ENCODE data around the gene FADS3. TPM values are rescaled to one million over a fixed set of nuclear protein-coding genes. Genes with fewer than 3 reads are reported as not detected.
A peak's percentile ranks its signal among the peaks of the same experiment; 100 is the strongest.

Gene FADS3
- total RNA-seq, 3 donors from 2014 or later (not counting 1 experiment from before 2014, with no cell fraction given): 10.8 to 17.8 (median 11.5) TPM

DNA sequence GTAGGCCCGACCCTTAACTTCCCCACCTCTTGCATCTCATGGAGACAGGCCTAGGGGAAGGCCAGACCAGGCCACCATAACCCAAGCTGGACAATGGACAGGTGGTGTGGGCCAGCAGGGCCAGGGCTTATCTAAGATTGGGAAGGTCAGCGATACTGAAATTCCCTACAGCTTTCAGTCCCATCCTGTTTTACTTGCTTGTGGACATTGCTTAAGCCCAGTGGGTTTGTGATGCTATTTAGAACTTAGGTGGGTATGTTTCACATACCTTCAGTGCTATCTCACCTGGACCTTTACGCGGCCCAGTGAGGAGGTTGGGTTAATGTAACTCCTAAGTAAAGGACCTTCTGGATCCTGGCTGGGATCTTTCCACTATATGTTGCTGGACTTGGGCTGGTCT lies 61.5 kb downstream of the FADS3 start:
- H3K27ac Mint-ChIP-seq: peak overlapping the region; percentile 97 to 98
- Histone ChIP-seq H3K27me3 (ENCODE audit: control insufficient read depth, insufficient read depth, low read length) (no peaks in the 10 kb centered on the region), H3K9me3 (ENCODE audit: control insufficient read depth, insufficient read depth, low read length) (no peaks in the 10 kb centered on the region), H3K4me1 (ENCODE audit: control insufficient read depth, insufficient read depth, low read length) (peaks cover 44% of the 10 kb centered on the region), H3K36me3 (ENCODE audit: control insufficient read depth, insufficient read depth, low read length) (no peaks in the 10 kb centered on the region), H3K4me3 (ENCODE audit: low read length) (no peak overlapping the region), H3K27ac (ENCODE audit: low read length) (no peak overlapping the region)
- TF ChIP-seq, protein P1, sequence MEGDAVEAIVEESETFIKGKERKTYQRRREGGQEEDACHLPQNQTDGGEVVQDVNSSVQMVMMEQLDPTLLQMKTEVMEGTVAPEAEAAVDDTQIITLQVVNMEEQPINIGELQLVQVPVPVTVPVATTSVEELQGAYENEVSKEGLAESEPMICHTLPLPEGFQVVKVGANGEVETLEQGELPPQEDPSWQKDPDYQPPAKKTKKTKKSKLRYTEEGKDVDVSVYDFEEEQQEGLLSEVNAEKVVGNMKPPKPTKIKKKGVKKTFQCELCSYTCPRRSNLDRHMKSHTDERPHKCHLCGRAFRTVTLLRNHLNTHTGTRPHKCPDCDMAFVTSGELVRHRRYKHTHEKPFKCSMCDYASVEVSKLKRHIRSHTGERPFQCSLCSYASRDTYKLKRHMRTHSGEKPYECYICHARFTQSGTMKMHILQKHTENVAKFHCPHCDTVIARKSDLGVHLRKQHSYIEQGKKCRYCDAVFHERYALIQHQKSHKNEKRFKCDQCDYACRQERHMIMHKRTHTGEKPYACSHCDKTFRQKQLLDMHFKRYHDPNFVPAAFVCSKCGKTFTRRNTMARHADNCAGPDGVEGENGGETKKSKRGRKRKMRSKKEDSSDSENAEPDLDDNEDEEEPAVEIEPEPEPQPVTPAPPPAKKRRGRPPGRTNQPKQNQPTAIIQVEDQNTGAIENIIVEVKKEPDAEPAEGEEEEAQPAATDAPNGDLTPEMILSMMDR (IDR thresholded peaks at IDR 0.05): no peak
- ATAC-seq (no peak), DNase-seq (no peak)
- H3K4me3 Mint-ChIP-seq: peak overlapping the region; percentile 92
- 98% methylated on average over 4 of the region's 4 CpGs for WGBS (ENCODE audit: insufficient coverage)
- H3K27me3 Mint-ChIP-seq (ENCODE audit: low read depth in 2 of 2): no peaks in the 10 kb centered on the region
- H3K36me3 Mint-ChIP-seq: no peaks in the 10 kb centered on the region
- intact Hi-C loops (cut with micrococcal nuclease): loop anchor here (5.0 kb wide), 1 partner anchor 38 kb away; the partner anchor contains the start of genes FEN1 and TMEM258
- no peaks in the 10 kb centered on the region for H3K9me3 Mint-ChIP-seq
- peaks cover 51 to 75% of the 10 kb centered on the region in 2 donors for H3K4me1 Mint-ChIP-seq

DNA sequence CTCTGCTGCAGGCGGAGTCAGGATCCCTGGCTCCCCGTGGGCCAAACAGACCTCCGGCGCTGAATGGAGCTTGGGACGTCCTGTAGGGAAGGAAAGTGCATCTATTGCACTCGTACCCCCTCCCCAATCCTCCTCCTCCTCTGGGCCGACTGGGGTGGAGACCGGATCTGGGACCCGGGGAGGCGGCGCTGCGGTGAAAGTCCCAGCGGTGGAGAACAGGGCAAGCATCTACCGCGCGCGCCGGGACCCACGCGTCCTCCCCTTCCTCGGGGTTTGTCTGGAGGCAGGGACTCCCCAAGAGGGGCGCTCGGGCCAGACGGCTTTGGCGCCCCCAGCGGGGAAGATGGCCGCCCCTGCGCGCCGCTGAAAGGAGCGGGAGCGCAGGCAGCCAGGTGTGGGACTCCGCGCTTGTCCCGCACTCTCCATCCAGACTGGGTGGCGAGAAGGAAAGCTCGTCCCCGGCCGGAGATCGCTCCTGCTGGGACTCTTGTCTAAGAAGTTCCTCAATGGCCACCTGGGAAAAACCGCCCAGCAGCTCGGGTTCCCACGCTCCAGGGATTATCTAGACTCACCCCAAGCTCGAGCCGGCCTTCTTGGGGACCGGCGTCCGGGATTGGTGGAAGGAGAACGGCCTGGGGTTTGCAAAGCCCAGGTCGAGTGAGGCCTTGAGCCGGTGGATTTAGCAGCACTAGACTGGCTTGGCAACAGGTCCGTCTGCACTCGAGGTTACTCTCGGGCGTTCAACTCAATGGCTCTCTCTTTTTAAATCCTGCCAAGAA lies 62.5 kb downstream of the FADS3 start:
- Mint-ChIP-seq H3K4me1 (peaks cover 43 to 65% of the 10 kb centered on the region in 2 donors), H3K36me3 (no peaks in the 10 kb centered on the region), H3K27me3 (ENCODE audit: low read depth in 2 of 2) (no peaks in the 10 kb centered on the region), H3K4me3 (peak overlapping the region; percentile 92), H3K9me3 (no peaks in the 10 kb centered on the region), H3K27ac (peak overlapping the region; percentile 88 to 97)
- TF ChIP-seq, protein P1 (IDR thresholded peaks at IDR 0.05): peak; percentile 58
- H3K4me3 ChIP-seq (ENCODE audit: low read length): peak overlapping the region; percentile 62
- ATAC-seq (peak; percentile 59 to 63 (median 63)), DNase-seq (peak; percentile 47 to 61)
- intact Hi-C loops (cut with micrococcal nuclease): loop anchor here (5.0 kb wide), 1 partner anchor 37 kb away; the partner anchor contains the start of genes FEN1 and TMEM258
- peaks cover 34% of the 10 kb centered on the region for H3K4me1 ChIP-seq (ENCODE audit: control insufficient read depth, insufficient read depth, low read length)
- no peaks in the 10 kb centered on the region for H3K9me3 ChIP-seq (ENCODE audit: control insufficient read depth, insufficient read depth, low read length)
- H3K36me3 ChIP-seq (ENCODE audit: control insufficient read depth, insufficient read depth, low read length): no peaks in the 10 kb centered on the region
- peak overlapping the region; percentile 42 for H3K27ac ChIP-seq (ENCODE audit: low read length)
- 3% methylated on average over 55 of the region's 55 CpGs for WGBS (ENCODE audit: insufficient coverage)
- H3K27me3 ChIP-seq (ENCODE audit: control insufficient read depth, insufficient read depth, low read length): no peaks in the 10 kb centered on the region

DNA sequence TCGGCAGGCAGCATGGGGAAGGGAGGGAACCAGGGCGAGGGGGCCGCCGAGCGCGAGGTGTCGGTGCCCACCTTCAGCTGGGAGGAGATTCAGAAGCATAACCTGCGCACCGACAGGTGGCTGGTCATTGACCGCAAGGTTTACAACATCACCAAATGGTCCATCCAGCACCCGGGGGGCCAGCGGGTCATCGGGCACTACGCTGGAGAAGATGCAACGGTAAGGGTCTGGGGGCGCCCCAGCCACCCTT lies 63.0 kb downstream of the FADS3 start:
- Histone ChIP-seq H3K9me3 (ENCODE audit: control insufficient read depth, insufficient read depth, low read length) (no peaks in the 10 kb centered on the region), H3K4me1 (ENCODE audit: control insufficient read depth, insufficient read depth, low read length) (peaks cover 32% of the 10 kb centered on the region), H3K27ac (ENCODE audit: low read length) (peak overlapping the region; percentile 42), H3K4me3 (ENCODE audit: low read length) (peak overlapping the region; percentile 62), H3K36me3 (ENCODE audit: control insufficient read depth, insufficient read depth, low read length) (no peaks in the 10 kb centered on the region), H3K27me3 (ENCODE audit: control insufficient read depth, insufficient read depth, low read length) (no peaks in the 10 kb centered on the region)
- ATAC-seq: peak in 1 of 3 donors; percentile 2
- no peak for DNase-seq
- no peaks in the 10 kb centered on the region for H3K9me3 Mint-ChIP-seq
- H3K36me3 Mint-ChIP-seq: no peaks in the 10 kb centered on the region
- peak overlapping the region; percentile 88 to 97 for H3K27ac Mint-ChIP-seq
- 0% methylated on average over 16 of the region's 16 CpGs for WGBS (ENCODE audit: insufficient coverage)
- TF ChIP-seq, protein P1 (IDR thresholded peaks at IDR 0.05): no peak
- no peaks in the 10 kb centered on the region for H3K27me3 Mint-ChIP-seq (ENCODE audit: low read depth in 2 of 2)
- peaks cover 37 to 60% of the 10 kb centered on the region in 2 donors for H3K4me1 Mint-ChIP-seq
- peak overlapping the region; percentile 92 for H3K4me3 Mint-ChIP-seq
- intact Hi-C loops (cut with micrococcal nuclease): loop anchor here (5.0 kb wide), 1 partner anchor 36 kb away; the partner anchor contains the start of genes FEN1 and TMEM258
